HG03025 (cell line): ENCODE measurements around the gene RAB33A.

ENCODE experiments used
- ATAC-seq: cut with Tn5 transposase; IDR thresholded peaks from one replicate; pipeline ENCODE4 v1.9.1; 2021; ENCODE audit warnings: mild to moderate bottlenecking, moderate library complexity; ENCODE audit not compliant: unreplicated experiment, low FRiP score

RAB33A gene

DNA sequence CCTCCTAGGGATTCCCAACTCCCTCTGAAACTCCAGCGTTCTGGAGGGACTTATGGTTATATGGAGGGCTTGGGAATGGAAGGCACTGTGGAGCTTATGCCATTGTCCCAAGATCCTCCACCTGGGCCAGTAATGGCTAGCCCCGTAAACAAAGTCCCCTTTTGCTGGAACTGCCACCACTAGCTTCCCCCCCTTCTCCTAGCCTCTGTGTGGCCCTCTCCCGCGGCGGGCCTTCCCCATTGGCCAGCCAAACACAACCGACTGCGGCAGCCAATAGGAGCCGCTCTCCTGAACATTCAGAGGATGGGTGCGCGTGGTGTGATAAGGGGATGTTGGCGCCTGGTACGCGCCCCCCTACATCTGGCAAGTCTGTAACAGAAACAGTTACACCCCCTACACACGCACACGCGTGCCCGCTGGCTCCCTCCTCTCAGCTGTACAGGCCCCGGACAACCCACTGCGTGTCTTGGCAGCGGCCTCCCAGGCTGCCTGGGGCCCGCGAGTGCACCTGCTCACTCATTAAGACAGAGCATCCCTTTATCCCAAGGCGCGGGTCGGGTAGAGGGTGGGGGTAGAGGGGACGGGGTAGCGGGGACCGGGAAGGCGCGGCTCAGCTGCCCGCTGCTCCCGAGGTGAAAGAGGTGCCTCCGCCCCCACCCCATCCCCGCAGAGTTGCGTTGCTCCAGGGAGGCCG, 863 bp upstream of the RAB33A start:
- peak; percentile 58 for ATAC-seq

GRCh38 chrX:130172127-130172845, 524 bp downstream of the RAB33A start:
- no peak for ATAC-seq

DNA sequence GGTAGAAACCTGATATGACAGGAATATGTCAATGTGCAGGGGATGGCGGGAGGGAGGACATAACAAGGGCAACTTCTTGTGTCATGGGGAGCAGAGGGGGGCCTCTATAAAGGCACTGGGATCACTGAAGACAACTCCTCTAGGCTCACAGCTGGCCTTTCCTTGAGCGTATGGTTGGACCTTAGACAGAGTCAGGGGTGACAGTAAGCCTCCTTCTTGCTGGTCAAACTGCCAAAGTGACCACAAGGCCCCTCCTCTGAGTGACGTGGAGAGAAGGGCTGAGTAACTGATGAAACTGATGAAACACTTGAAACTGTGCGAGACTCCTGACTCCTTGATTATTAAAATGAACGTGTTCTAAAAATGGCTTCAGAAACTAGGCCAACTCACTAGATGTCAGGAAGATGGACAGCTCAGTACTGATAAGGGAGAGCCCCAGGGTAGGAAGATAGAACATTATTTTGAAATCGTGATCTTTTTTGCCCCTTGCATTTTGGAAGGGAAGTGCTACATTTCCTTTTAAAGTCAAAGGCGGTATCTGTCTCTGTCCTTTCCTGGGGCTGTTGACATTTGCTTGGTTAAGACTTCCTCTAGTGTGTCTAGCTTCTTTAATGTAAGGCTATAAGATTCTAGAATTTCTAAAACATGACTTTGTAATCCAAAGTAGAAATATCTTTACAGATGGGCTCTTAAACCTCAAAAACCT, 1.6 kb downstream of the RAB33A start:
- no peak for ATAC-seq

GRCh38 chrX:130174045-130174704, 2.4 kb downstream of the RAB33A start:
- no peak for ATAC-seq

DNA sequence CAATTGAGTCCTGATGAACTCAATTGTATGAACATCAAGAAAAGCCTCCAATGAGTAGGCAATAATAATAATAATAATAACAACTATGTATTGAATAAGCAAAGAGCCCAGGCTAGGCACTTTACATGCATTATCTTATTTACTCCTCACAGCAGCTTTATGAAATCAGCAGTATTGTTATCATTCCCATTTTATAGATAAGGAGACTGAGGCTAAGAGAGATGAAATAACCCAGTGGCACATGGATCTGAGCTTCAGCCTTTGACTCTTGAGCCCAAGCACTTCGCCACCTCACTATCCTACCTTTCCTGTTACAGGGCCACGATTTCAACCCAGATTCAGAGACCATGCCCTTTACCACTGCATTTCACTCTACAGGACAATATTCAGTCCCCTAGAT, 3.2 kb downstream of the RAB33A start:
- no peak for ATAC-seq

DNA sequence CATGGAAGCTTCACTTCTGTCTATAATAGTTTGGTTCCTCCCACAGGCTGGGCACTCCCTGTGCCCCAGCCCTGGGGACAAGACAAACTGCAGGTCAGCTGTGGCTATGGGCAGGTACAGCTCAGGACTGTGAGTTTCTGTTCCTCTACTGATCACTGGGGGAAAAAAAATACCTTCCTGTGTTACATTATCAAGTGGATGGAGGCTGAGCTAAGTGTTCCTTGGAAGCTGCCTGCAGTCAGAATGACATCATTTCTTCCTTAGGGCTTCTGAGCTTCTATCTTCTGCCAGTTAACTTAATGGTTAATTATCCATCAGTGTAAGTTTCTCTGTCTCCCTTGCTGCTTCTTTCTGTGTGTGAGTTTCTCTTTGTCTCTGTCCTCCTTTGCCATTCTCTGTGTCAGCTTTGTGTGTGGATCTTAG, 4.6 kb downstream of the RAB33A start:
- peak; percentile 66 for ATAC-seq

GRCh38 chrX:130176942-130177341, 5.2 kb downstream of the RAB33A start:
- ATAC-seq, result no peak

DNA sequence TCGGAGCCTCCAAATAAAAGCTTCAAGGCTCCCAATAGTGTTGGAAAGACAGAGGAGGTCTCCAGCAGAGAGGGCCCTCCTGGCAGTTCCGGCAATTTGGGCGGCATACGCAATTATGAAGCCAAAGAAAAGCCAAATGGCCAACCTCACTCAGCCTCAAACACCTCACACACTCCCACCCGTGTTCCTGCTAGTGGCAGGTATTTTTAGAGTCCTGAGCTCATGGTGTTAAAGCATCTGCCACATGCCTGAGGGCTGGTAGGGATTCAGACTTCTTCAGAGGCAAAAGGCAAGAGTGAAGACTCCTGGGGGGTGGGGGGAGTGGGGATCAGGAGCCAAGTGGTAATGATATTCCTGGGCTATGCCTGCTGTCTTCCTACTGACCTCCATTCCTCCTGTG, 7.4 kb downstream of the RAB33A start:
- no peak for ATAC-seq

- no peak for ATAC-seq
These were observed 7.9 kb downstream of the RAB33A start for GRCh38 chrX:130179579-130180215.

DNA sequence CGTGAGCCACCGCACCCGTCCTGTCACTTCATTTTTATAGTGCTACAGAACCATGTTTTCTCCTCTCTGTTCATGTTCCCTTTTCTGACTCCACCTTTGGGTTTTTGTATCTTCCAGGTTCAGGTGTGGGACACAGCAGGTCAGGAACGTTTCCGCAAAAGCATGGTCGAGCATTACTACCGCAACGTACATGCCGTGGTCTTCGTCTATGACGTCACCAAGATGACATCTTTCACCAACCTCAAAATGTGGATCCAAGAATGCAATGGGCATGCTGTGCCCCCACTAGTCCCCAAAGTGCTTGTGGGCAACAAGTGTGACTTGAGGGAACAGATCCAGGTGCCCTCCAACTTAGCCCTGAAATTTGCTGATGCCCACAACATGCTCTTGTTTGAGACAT, 12.4 kb downstream of the RAB33A start:
- no peak for ATAC-seq

DNA sequence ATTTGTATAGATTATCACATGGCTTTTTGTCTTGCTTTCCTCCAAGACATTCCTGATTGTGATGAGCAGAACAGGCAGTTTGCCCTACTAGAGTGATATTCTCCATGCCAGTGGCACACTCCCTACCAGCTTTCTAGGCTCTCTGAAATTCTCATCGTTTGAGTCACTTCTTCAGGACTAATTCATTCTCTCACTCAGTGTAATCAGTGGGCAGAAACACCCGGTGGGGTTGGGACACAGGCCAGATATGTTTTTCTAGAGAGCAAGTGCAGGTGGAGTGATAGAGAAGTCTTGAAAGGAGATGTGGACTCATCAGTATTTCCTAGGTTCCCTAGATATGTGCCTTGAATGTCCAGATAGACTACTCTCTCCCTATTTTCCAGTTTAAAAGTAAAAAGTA, 13.1 kb downstream of the RAB33A start:
- ATAC-seq, result no peak

- ATAC-seq, result no peak
These were observed 14.9 kb downstream of the RAB33A start for GRCh38 chrX:130186651-130187050.

- ATAC-seq, result no peak
These were observed 19.0 kb downstream of the RAB33A start for GRCh38 chrX:130190801-130191200.

DNA sequence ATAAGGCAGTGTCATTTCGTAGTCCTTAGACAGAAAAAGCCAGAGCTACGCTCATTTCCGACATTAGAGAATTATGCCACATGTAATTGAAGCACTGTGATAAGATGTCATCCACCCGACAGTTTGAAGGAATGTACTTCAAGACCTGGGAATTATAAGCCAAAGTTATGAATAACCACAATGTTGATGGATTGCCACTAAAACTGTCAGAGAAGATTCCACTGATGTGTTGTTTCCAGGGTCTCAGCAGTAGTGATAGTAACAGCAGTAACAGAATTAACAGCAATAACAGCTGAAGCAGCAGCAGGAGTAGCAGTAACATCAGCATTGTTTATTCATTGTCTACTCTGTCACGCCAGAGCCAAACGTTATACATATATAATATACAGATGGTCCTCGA, 24.7 kb downstream of the RAB33A start:
- ATAC-seq, result no peak

DNA sequence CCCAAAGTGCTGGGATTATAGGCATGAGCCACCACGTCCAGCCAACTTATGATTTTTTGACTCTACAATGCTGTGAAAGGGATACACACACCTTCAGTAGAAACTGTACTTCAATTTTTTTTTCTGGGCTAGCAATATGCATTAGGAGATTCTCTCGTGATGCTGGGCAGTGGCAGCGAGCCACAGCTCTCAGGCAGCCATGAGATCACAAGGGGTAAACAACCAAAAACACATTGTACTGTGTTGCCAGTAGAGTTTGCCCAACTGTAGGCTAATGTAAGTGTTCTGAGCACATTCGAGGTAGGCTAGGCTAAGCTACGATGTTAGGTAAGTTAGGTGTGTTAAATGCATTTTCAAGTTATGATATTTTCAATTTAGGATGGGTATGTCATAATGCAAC, 25.7 kb downstream of the RAB33A start:
- ATAC-seq, result no peak

- ATAC-seq, result no peak
These were observed 32.9 kb downstream of the RAB33A start for GRCh38 chrX:130204647-130205046.

- ATAC-seq, result no peak
These were observed 39.8 kb downstream of the RAB33A start for GRCh38 chrX:130211415-130212186.

GRCh38 chrX:130212371-130212770, 40.6 kb downstream of the RAB33A start:
- no peak for ATAC-seq

DNA sequence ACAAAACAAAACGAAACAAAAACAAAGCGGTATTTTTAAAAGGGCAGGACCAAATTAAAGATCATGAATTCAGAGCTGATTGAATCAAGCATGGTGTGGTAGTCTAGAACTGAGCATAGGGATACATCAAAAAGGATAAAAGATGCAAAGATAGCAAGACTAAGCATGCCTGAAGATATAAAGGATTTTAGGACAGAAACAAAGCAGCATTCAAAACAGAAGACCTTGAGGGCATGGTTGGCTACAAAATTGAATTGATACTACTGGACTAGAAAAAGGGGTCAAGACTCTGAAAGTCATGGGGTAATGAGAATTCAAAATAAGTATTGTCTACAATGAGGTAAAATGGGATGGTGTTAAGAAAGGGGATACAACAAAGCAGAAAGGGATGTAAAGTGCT, 41.6 kb downstream of the RAB33A start:
- no peak for ATAC-seq

- no peak for ATAC-seq
These were observed 44.6 kb downstream of the RAB33A start for GRCh38 chrX:130216320-130216719.
